ENCODE data around the gene RGL3. TPM values are rescaled to one million over a fixed set of nuclear protein-coding genes. Genes with fewer than 3 reads are reported as not detected.
A peak's percentile ranks its signal among the peaks of the same experiment; 100 is the strongest.

The RGL3 gene
- total and polyA plus RNA-seq, 9 of the 15 experiments (the other 6 are each of a cell fraction or from before 2014, with no cell fraction given): 0.12 to 0.61 (median 0.32) TPM; not detected in 4

DNA sequence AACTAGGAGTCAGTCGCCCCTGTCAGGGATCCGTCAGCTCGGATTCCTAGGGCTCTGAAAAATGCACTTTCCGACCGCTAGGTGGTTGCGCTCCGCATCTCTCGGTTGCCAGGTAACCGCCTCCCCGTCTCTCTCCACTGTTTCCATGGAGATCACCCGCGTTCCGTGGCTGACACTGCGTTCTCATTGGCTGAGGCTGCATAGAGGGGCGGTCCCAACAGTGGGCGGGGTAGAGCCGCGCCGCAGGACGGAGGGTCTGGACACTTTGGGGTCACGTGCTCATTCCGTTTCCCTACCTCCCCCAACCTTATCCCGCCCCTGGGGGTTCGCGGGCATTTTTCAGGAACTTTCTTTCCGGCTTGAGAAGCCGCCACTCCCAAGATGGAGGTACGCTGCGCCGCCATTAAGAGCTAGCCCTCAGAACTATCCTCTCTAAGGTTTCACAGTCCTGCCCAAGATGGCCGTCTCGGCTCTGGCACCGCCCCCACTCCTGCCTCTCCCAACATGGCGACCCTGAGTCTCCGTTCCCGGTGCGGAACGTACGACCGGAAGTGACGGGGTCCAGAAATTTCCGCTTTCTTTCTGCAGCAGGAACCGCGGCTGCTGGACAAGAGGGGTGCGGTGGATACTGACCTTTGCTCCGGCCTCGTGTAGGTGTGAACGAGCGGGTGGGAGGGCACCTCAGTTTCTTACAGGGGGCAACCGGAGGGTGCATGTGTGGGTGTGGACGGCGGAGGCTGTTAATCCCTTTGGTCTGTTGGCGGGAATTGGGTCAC lies 16.1 kb upstream of the RGL3 start, which contains the start of the genes ODAD3 and PRKCSH (continued):
- peak; percentile 45 for TF ChIP-seq ESRRA (IDR thresholded peaks at IDR 0.05; ENCODE audit: borderline replicate concordance, low read depth)
- no peak for TF ChIP-seq HDGF (IDR thresholded peaks at IDR 0.05)
- TF ChIP-seq MEIS2 (IDR thresholded peaks at IDR 0.05; ENCODE audit: partially characterized antibody): peak; percentile 75
- TF ChIP-seq, protein P1, sequence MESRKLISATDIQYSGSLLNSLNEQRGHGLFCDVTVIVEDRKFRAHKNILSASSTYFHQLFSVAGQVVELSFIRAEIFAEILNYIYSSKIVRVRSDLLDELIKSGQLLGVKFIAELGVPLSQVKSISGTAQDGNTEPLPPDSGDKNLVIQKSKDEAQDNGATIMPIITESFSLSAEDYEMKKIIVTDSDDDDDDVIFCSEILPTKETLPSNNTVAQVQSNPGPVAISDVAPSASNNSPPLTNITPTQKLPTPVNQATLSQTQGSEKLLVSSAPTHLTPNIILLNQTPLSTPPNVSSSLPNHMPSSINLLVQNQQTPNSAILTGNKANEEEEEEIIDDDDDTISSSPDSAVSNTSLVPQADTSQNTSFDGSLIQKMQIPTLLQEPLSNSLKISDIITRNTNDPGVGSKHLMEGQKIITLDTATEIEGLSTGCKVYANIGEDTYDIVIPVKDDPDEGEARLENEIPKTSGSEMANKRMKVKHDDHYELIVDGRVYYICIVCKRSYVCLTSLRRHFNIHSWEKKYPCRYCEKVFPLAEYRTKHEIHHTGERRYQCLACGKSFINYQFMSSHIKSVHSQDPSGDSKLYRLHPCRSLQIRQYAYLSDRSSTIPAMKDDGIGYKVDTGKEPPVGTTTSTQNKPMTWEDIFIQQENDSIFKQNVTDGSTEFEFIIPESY (CRISPR knock-in tag; IDR thresholded peaks at IDR 0.05): no peak
- TF ChIP-seq YY1 (IDR thresholded peaks at IDR 0.05; ENCODE audit: borderline replicate concordance in 1 of 3, control insufficient read depth in 1 of 3, extremely low read depth in 1 of 3, insufficient read depth in 3 of 3, insufficient read length in 1 of 3, insufficient replicate concordance in 2 of 3, low read depth in 1 of 3, low read length in 2 of 3): peak; percentile 99 to 100 (median 100)
- no peak for TF ChIP-seq CHD2 (IDR thresholded peaks at IDR 0.05; ENCODE audit: low read depth, low read length)
- TF ChIP-seq ZNF766 (CRISPR knock-in tag; conservative IDR thresholded peaks at IDR 0.05): peak; percentile 98
- TF ChIP-seq, protein P2, sequence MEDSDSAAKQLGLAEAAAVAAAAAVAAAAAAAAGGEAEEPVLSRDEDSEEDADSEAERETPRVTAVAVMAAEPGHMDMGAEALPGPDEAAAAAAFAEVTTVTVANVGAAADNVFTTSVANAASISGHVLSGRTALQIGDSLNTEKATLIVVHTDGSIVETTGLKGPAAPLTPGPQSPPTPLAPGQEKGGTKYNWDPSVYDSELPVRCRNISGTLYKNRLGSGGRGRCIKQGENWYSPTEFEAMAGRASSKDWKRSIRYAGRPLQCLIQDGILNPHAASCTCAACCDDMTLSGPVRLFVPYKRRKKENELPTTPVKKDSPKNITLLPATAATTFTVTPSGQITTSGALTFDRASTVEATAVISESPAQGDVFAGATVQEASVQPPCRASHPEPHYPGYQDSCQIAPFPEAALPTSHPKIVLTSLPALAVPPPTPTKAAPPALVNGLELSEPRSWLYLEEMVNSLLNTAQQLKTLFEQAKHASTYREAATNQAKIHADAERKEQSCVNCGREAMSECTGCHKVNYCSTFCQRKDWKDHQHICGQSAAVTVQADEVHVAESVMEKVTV (CRISPR knock-in tag; IDR thresholded peaks at IDR 0.05): no peak
- peak; percentile 93 for TF ChIP-seq HDAC2 (IDR thresholded peaks at IDR 0.05)
- TF ChIP-seq ELF2 (CRISPR knock-in tag; IDR thresholded peaks at IDR 0.05): peak; percentile 65; the same call in 1 of the 2 replicates
- TF ChIP-seq, protein P3, sequence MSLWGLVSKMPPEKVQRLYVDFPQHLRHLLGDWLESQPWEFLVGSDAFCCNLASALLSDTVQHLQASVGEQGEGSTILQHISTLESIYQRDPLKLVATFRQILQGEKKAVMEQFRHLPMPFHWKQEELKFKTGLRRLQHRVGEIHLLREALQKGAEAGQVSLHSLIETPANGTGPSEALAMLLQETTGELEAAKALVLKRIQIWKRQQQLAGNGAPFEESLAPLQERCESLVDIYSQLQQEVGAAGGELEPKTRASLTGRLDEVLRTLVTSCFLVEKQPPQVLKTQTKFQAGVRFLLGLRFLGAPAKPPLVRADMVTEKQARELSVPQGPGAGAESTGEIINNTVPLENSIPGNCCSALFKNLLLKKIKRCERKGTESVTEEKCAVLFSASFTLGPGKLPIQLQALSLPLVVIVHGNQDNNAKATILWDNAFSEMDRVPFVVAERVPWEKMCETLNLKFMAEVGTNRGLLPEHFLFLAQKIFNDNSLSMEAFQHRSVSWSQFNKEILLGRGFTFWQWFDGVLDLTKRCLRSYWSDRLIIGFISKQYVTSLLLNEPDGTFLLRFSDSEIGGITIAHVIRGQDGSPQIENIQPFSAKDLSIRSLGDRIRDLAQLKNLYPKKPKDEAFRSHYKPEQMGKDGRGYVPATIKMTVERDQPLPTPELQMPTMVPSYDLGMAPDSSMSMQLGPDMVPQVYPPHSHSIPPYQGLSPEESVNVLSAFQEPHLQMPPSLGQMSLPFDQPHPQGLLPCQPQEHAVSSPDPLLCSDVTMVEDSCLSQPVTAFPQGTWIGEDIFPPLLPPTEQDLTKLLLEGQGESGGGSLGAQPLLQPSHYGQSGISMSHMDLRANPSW (CRISPR knock-in tag; IDR thresholded peaks at IDR 0.05): no peak
- peak; percentile 99 for TF ChIP-seq RFX1 (IDR thresholded peaks at IDR 0.05)
- TF ChIP-seq NR2C2 (CRISPR knock-in tag; IDR thresholded peaks at IDR 0.05): peak; percentile 33
- TF ChIP-seq NR2C2 (tag; IDR thresholded peaks at IDR 0.05): peak; percentile 95
- TF ChIP-seq KLF1 (tag; IDR thresholded peaks at IDR 0.05): peak; percentile 57
- no peak for TF ChIP-seq ZNF121 (CRISPR knock-in tag; conservative IDR thresholded peaks at IDR 0.05)
- peak; percentile 78 for TF ChIP-seq POLR2G (IDR thresholded peaks at IDR 0.05; ENCODE audit: low read depth, low read length)
- 0 out of 2 replicates have a peak, but pooled peaks have one; percentile 17 for TF ChIP-seq ZBED1 (IDR thresholded peaks at IDR 0.05)
- TF ChIP-seq RCOR1 (IDR thresholded peaks at IDR 0.05; ENCODE audit: borderline replicate concordance in 1 of 2, low read depth in 2 of 2, low read length in 2 of 2): peak; percentile 91 to 100
- TF ChIP-seq TAL1 (IDR thresholded peaks at IDR 0.05): no peak
- TF ChIP-seq GABPA (tag; conservative IDR thresholded peaks at IDR 0.05; ENCODE audit: low read depth): peak; percentile 99
- TF ChIP-seq ZNF253 (CRISPR knock-in tag; conservative IDR thresholded peaks at IDR 0.05): no peak
- TF ChIP-seq ZSCAN29 (IDR thresholded peaks at IDR 0.05): no peak
- no peak for TF ChIP-seq EHMT2 (IDR thresholded peaks at IDR 0.05)
